GM13977 (cell line): ENCODE measurements around the gene IL17A.
"Not testable (repeated sequence)": the region's sequence is repeated elsewhere in the genome, so short reads cannot be mapped to it uniquely, and the experiment has no call there.

Experiments
- DNase-seq: peaks from one replicate; pipeline ENCODE4 v3.0.0; 2012; ENCODE audit warnings: low spot score
- CTCF ChIP-seq: IDR thresholded peaks from 2 replicates; pipeline ENCODE4 v1.5.1; 2012; ENCODE audit warnings: mild to moderate bottlenecking, control low read depth; ENCODE audit not compliant: insufficient read depth; ENCODE audit errors: extremely low read depth, missing control alignments
- in situ Hi-C: fragments of 300-500 bp; cut with MboI; formaldehyde crosslinking; loops from one replicate; pipeline ENCODE4 v1.12.0; 2022; ENCODE audit warnings: low sequenced_read_pairs, low pct_unique_long_range_greater_than_20kb, mixed read lengths, inconsistent platforms; ENCODE audit not compliant: unreplicated experiment

Gene IL17A

GRCh38 chr6:52161689-52162438 is 24.3 kb upstream of the IL17A start:
- in situ Hi-C loops, result loop anchor here (5.0 to 10.0 kb wide), 3 partner anchors 70 to 233 kb away; no protein-coding TSS in a partner anchor
- no peak for DNase-seq
- no peak for TF ChIP-seq CTCF

GRCh38 chr6:52162940-52163908 is 23.0 kb upstream of the IL17A start:
- in situ Hi-C loops, result loop anchor here (5.0 to 10.0 kb wide), 3 partner anchors 69 to 232 kb away; no protein-coding TSS in a partner anchor
- peak; percentile 38 for DNase-seq

GRCh38 chr6:52164319-52165094 is 21.7 kb upstream of the IL17A start:
- TF ChIP-seq CTCF, result no peak
- in situ Hi-C loops, result loop anchor here (5.0 to 10.0 kb wide), 3 partner anchors 68 to 230 kb away; no protein-coding TSS in a partner anchor
- no peak for DNase-seq

More at GRCh38 chr6:52162940-52163908, 23.0 kb upstream of the IL17A start:
- TF ChIP-seq CTCF, result peak; percentile 82

GRCh38 chr6:52167267-52167666 is 18.9 kb upstream of the IL17A start:
- TF ChIP-seq CTCF, result no peak
- DNase-seq, result no peak
- in situ Hi-C loops, result loop anchor here (10.0 kb wide), 2 partner anchors 98 to 228 kb away; no protein-coding TSS in a partner anchor

GRCh38 chr6:52168351-52168750 is 17.8 kb upstream of the IL17A start:
- in situ Hi-C loops, result loop anchor here (10.0 kb wide), 2 partner anchors 96 to 226 kb away; no protein-coding TSS in a partner anchor
- DNase-seq, result not testable (repeated sequence)

GRCh38 chr6:52174118-52174517 is 12.1 kb upstream of the IL17A start:
- no peak for DNase-seq
- in situ Hi-C loops, result no loop called here
- no peak for TF ChIP-seq CTCF
